Type B pancreatic cell (in vitro differentiated cells): ENCODE measurements around the gene ZNF236. TPM values are rescaled to one million over a fixed set of nuclear protein-coding genes. Genes with fewer than 3 reads are reported as not detected.

Experiments used
- DNase-seq: peaks from one replicate; pipeline ENCODE4 v3.0.0; 2021; ENCODE audit warnings: mixed read lengths; ENCODE audit not compliant: unreplicated experiment; ENCODE audit errors: extremely low spot score
- H3K27ac Mint-ChIP-seq: 2 replicates; pipeline ENCODE4 v1.8.0; 2021; ENCODE audit warnings: mild to moderate bottlenecking, mixed read lengths
- H3K27me3 Mint-ChIP-seq: 2 replicates; pipeline ENCODE4 v1.8.0; 2021; ENCODE audit warnings: mixed read lengths
- H3K36me3 Mint-ChIP-seq: 2 replicates; pipeline ENCODE4 v1.8.0; 2021; ENCODE audit warnings: mixed read lengths
- H3K4me1 Mint-ChIP-seq: one replicate; pipeline ENCODE4 v1.8.0; 2021; ENCODE audit warnings: mixed read lengths; ENCODE audit not compliant: unreplicated experiment
- H3K4me3 Mint-ChIP-seq: 2 replicates; pipeline ENCODE4 v1.8.0; 2021; ENCODE audit warnings: mild to moderate bottlenecking, mixed read lengths
- H3K9me3 Mint-ChIP-seq: 2 replicates; pipeline ENCODE4 v1.8.0; 2021; ENCODE audit warnings: mixed read lengths
- total RNA-seq: library from RNA; stranded (reverse); gene quantifications from 2 replicates; pipeline ENCODE4 v1.2.1, GENCODE V29; 2021; ENCODE audit warnings: low replicate concordance
- TF ChIP-seq, protein P1 (sequence below): fragments of 200-600 bp; sonication (generic); conservative IDR thresholded peaks from 2 replicates; pipeline ENCODE4 v1.5.0; 2021; ENCODE audit warnings: antibody characterized with exemption, mild to moderate bottlenecking

ZNF236 gene
- total RNA-seq, 1 donor from 2014 or later = 20.2 TPM

DNA sequence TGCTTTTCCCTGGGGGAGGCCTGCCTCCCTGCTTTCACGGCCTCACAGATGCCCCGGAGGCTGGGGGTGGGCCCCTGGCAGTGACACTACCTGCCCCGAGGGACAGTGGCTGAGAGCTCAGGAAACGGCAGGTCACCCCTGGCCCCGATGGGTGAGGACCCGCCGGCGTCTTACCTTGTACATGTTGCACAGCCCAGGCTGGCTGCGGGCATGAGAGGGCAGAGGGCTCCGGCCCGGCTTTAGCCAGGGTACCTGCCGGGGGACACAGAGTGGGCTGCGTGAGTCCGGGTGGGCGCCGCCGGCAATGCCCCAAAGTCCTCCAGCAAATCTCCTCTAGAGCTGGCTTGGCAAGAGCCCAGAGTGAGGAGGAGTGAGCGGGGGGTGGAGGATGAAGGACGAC lies 187.3 kb downstream of the ZNF236 start:
- Mint-ChIP-seq H3K9me3 (no peaks in the 10 kb centered on the region), H3K4me3 (no peak overlapping the region), H3K27me3 (no peaks in the 10 kb centered on the region), H3K27ac (no peak overlapping the region), H3K36me3 (peaks cover 6% of the 10 kb centered on the region), H3K4me1 (peaks cover 9% of the 10 kb centered on the region)
- no peak for DNase-seq
- TF ChIP-seq, protein P1, sequence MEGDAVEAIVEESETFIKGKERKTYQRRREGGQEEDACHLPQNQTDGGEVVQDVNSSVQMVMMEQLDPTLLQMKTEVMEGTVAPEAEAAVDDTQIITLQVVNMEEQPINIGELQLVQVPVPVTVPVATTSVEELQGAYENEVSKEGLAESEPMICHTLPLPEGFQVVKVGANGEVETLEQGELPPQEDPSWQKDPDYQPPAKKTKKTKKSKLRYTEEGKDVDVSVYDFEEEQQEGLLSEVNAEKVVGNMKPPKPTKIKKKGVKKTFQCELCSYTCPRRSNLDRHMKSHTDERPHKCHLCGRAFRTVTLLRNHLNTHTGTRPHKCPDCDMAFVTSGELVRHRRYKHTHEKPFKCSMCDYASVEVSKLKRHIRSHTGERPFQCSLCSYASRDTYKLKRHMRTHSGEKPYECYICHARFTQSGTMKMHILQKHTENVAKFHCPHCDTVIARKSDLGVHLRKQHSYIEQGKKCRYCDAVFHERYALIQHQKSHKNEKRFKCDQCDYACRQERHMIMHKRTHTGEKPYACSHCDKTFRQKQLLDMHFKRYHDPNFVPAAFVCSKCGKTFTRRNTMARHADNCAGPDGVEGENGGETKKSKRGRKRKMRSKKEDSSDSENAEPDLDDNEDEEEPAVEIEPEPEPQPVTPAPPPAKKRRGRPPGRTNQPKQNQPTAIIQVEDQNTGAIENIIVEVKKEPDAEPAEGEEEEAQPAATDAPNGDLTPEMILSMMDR = no peak

DNA sequence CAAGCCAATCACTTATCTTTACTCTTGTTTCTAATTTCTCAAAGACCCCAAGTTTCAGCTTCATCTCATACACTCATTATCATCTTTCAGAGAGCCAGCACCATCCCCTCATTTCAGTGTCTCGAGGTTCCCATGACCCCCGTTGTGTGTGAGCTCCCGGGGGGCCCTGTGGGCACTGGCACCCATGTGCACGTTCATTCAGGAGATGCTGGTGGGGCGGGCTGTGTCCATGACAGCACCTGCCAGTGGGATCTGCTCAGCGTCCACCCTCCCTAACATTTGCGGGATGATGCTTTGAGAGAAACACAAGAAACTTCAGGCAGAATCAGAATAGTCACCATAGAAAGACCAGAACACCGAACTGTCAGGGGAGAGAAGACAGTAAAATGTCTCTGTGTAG lies 189.8 kb downstream of the ZNF236 start:
- Mint-ChIP-seq H3K4me1 (peaks cover 14% of the 10 kb centered on the region), H3K9me3 (no peaks in the 10 kb centered on the region), H3K27me3 (no peaks in the 10 kb centered on the region), H3K4me3 (no peak overlapping the region), H3K36me3 (peaks cover 6% of the 10 kb centered on the region), H3K27ac (no peak overlapping the region)
- TF ChIP-seq, protein P1 = no peak
- no peak for DNase-seq

GRCh38 chr18:77012806-77013541 lies 190.6 kb downstream of the ZNF236 start:
- no peak overlapping the region for H3K4me3 Mint-ChIP-seq

GRCh38 chr18:77013811-77014521 lies 191.6 kb downstream of the ZNF236 start:
- Mint-ChIP-seq H3K36me3 (peaks cover 6% of the 10 kb centered on the region), H3K4me3 (no peak overlapping the region), H3K27me3 (no peaks in the 10 kb centered on the region), H3K9me3 (no peaks in the 10 kb centered on the region), H3K4me1 (peaks cover 10% of the 10 kb centered on the region), H3K27ac (no peak overlapping the region)
- DNase-seq = no peak
- TF ChIP-seq, protein P1 = no peak

More at GRCh38 chr18:77012806-77013541, 190.6 kb downstream of the ZNF236 start:
- no peaks in the 10 kb centered on the region for H3K9me3 Mint-ChIP-seq
- no peak overlapping the region for H3K27ac Mint-ChIP-seq
- TF ChIP-seq, protein P1 = no peak
- DNase-seq = no peak
- peaks cover 6% of the 10 kb centered on the region for H3K36me3 Mint-ChIP-seq
- peaks cover 10% of the 10 kb centered on the region for H3K4me1 Mint-ChIP-seq
- H3K27me3 Mint-ChIP-seq = no peaks in the 10 kb centered on the region

GRCh38 chr18:77014538-77014937 lies 192.2 kb downstream of the ZNF236 start:
- Mint-ChIP-seq H3K4me3 (no peak overlapping the region), H3K4me1 (peaks cover 10% of the 10 kb centered on the region)

More at GRCh38 chr18:77014538-77014937, 192.2 kb downstream of the ZNF236 start:
- H3K36me3 Mint-ChIP-seq = peaks cover 8% of the 10 kb centered on the region
- H3K27me3 Mint-ChIP-seq = no peaks in the 10 kb centered on the region
- DNase-seq = no peak
- TF ChIP-seq, protein P1 = no peak
- H3K27ac Mint-ChIP-seq = no peak overlapping the region
- no peaks in the 10 kb centered on the region for H3K9me3 Mint-ChIP-seq
